Astrocyte of the spinal cord (primary cell): ENCODE results near the gene PLCB4.

Experiments
- DNase-seq: peaks from one replicate; pipeline ENCODE4 v3.0.0; 2011; ENCODE audit warnings: low read depth, low spot score
- H3K4me3 ChIP-seq: 2 replicates; pipeline ENCODE4 v1.5.1; 2011; ENCODE audit warnings: low read depth, mild to moderate bottlenecking, low read length, moderate library complexity
- CTCF ChIP-seq: IDR thresholded peaks from 2 replicates; pipeline ENCODE4 v1.5.1; 2012; ENCODE audit warnings: low read depth, mild to moderate bottlenecking, low read length, inconsistent platforms
- in situ Hi-C: cut with HindIII; loops from 2 replicates; pipeline ENCODE4 v1.10.0; 2017; ENCODE audit warnings: low sequenced_read_pairs

The PLCB4 gene

GRCh38 chr20:9121211-9121610 is 52.3 kb downstream of the PLCB4 start:
- no peak for TF ChIP-seq CTCF
- no peak for DNase-seq
- in situ Hi-C loops, result no loop called here
- no peak overlapping the region for H3K4me3 ChIP-seq

- in situ Hi-C loops, result no loop called here
- no peak for DNase-seq
- no peak overlapping the region for H3K4me3 ChIP-seq
- no peak for TF ChIP-seq CTCF
Observed at GRCh38 chr20:9122571-9122970, 53.7 kb downstream of the PLCB4 start.

- no peak for TF ChIP-seq CTCF
- in situ Hi-C loops, result no loop called here
- DNase-seq, result no peak
- H3K4me3 ChIP-seq, result no peak overlapping the region
Observed at GRCh38 chr20:9126527-9126926, 57.6 kb downstream of the PLCB4 start.

- in situ Hi-C loops, result no loop called here
- no peak for TF ChIP-seq CTCF
- H3K4me3 ChIP-seq, result no peak overlapping the region
- DNase-seq, result no peak
Observed at GRCh38 chr20:9128568-9128967, 59.7 kb downstream of the PLCB4 start.

- DNase-seq, result no peak
- no peak for TF ChIP-seq CTCF
Observed at GRCh38 chr20:9129756-9130155, 60.9 kb downstream of the PLCB4 start.

GRCh38 chr20:9130521-9130920 is 61.6 kb downstream of the PLCB4 start:
- in situ Hi-C loops, result no loop called here
- DNase-seq, result no peak
- TF ChIP-seq CTCF, result no peak
- H3K4me3 ChIP-seq, result no peak overlapping the region

More at GRCh38 chr20:9129756-9130155, 60.9 kb downstream of the PLCB4 start:
- H3K4me3 ChIP-seq, result no peak overlapping the region
- in situ Hi-C loops, result no loop called here

- in situ Hi-C loops, result no loop called here
- TF ChIP-seq CTCF, result no peak
- no peak for DNase-seq
- no peak overlapping the region for H3K4me3 ChIP-seq
Observed at GRCh38 chr20:9131841-9132240, 63.0 kb downstream of the PLCB4 start.
